Measurements from ENCODE around the gene PLPP1. TPM values are rescaled to one million over a fixed set of nuclear protein-coding genes. Genes with fewer than 3 reads are reported as not detected.
"Not testable (repeated sequence)": the region's sequence is repeated elsewhere in the genome, so short reads cannot be mapped to it uniquely, and the experiment has no call there.

PLPP1 gene
- total RNA-seq, 1 donor from 2014 or later, result 160 TPM

- no peak for DNase-seq (ENCODE audit: low read depth in 2 of 2)
These were observed 12.2 kb upstream of the PLPP1 start for GRCh38 chr5:55546947-55547346.

DNA sequence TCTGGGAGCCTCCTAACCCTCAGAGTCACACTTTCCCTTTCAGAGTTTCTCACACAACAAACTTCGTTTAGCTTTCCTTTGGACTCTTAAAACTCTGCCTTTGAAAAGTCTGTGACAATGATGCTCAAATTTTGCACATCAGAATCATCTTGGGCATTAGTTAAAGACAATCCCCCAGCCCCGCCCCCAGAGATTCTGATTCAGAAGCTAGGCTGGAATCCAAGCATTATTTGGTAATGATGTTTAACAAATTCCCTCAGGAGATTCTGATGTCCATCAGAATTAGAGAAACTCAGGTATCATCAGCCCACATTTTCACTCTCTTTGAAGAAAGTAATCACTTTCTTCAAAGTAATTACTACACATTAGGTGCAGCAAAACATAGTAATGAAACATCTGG is 9.6 kb upstream of the PLPP1 start:
- no peak for DNase-seq (ENCODE audit: low read depth in 2 of 2)

DNA sequence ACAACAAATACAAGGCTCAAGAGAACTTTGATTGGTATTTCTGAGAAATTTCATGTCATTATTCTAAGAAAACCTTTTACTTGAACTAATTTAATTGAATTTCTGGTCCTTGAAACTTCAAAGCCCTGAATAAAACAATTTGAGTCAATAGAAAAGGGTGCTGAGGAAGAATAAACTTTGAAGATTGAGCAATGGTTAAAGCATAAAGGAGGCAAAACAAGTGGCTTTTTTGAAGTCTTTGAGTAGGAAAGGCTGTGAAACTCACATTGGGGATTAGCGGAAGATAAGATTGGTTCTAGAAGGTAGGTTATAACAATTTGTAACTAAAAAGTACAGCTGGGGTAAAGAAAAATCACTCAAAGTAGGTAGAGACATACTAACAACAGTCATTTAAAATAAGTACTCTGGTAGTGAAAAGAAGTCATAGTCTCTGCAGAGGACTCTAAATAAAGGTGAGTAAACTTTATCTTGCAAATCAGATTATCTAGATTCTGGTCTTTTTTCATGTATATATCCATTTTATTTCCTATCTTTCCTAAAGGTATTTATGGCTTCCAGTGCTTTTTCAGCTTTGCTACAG is 6.4 kb upstream of the PLPP1 start:
- DNase-seq (ENCODE audit: low read depth in 2 of 2), result no peak

DNA sequence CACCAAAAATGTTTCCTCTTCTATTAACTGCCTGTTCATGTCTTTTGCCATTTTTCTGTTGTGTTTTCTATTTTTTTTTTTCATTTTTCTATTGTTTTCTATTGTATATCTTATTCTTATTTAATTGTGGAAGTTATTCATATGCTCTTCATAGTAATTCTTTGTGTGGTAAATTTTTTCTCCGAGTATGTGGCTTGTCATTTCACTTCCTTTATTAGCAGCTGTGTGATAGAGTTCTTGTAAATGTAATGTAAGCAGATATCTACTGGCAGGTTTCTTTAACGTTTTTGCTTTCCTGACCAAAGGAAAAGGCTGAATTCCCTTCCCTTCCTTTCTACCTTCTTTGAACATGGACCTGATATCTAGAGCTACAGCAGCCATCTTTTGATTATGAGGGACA is 5.8 kb upstream of the PLPP1 start:
- DNase-seq (ENCODE audit: low read depth in 2 of 2), result no peak

DNA sequence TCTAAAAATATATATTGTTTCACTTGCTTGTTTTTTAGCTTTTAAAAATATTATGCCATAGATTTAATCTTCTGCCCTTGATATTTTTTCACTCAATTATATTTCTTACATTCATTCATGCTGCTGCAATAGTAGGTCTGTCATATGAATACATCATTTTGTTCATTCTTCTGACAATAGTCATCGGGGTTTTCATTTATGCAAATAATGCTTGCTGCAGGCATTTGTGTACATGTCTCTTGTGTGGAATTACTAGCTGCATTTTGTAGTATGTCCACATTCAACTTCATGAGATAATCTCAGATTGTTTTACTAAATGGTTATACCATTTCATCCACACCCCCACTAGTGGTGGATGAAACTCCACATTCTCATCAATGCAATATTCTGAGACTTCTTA is 5.3 kb upstream of the PLPP1 start:
- no peak for DNase-seq (ENCODE audit: low read depth in 2 of 2)

- DNase-seq (ENCODE audit: low read depth in 2 of 2), result peak in 1 of 2 donors; percentile 22
These were observed 3.9 kb upstream of the PLPP1 start for GRCh38 chr5:55538661-55539060.

GRCh38 chr5:55537315-55537714 is 2.6 kb upstream of the PLPP1 start:
- DNase-seq (ENCODE audit: low read depth in 2 of 2), result not testable (repeated sequence)

GRCh38 chr5:55535199-55535905 is 588 bp upstream of the PLPP1 start:
- no peak for DNase-seq (ENCODE audit: low read depth in 2 of 2)

DNA sequence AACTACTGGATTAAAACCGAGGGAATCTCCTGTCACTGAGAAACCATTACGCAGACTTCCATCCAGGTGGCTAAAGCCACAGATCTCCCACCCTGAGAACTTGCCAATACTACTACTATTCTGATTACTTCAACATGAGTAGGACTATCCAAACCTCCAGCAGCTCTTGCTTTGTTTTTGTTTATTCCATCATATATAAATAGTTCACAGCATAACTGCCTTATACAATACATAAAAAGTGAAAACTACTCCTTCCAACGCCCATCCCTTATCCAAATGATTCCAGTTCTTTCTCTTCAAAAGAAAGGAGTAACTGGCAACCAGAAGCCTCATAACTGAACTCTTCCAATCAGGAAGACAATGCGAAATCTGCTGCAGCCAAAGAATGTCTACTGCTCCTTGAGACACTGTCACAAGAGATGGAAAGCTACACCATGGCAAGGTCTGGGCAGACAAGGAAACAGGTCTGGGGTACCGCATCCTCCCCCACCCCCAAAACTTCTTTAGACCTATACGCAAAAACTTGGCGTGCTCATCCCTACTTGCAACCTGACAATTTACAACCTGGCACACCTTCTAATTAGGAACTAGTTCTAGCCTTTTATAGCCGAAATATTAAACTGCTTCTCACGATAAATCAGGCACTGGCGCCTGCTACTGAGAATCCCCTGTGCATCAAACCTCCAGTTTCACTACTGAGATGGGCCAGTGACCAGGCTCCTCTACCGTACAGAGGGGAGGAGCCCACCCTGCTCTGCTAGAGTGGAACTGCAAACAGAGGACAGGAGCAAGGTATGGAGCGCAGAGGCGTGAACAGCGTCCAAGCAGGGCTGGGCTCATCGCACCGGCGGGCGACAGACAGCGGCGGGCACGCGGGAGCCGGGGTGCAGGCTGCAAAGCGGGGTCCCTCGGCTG is 986 bp downstream of the PLPP1 start:
- peak; percentile 63 to 78 for DNase-seq (ENCODE audit: low read depth in 2 of 2)

GRCh38 chr5:55530669-55531068 is 4.1 kb downstream of the PLPP1 start:
- DNase-seq (ENCODE audit: low read depth in 2 of 2), result peak in 1 of 2 donors; percentile 33

DNA sequence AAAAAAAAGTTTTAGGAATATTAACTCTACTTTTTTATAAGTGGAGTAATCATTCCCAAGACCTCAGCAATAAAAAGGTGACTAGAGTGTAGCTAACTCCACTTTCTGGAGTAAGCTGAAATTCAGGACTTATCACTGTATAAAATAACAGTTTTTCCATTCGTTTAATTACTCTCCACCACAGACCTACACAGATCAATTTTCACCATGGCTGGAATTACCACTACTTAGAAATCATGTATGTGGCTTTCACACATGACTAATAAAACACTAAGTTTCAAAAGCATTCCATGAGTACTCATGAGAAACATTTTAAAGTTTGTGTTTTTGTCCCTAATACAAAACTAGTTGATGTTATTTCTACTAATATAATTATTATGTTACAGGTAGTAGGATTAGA is 9.9 kb downstream of the PLPP1 start:
- no peak for DNase-seq (ENCODE audit: low read depth in 2 of 2)

DNA sequence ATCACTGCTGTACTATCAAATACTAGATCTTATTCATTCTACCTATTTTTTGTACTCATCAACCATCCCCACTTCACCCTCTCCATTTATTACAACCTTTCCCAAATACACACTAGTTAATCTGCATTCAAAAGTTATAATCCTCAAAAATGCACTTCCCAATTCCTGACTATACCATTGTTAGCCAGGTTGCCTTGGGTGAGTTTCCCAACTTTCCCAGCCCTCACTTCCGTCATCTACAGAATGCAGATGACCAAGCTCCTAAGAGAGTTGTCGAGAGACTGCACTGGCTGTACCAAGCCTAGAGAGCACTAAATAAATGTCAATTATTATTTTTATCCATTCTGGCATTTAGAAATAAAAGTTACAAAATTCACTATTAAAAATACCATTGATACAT is 11.5 kb downstream of the PLPP1 start:
- DNase-seq (ENCODE audit: low read depth in 2 of 2), result no peak

- DNase-seq (ENCODE audit: low read depth in 2 of 2), result peak; percentile 42 to 86
These were observed 12.9 kb downstream of the PLPP1 start for GRCh38 chr5:55521881-55522280.

GRCh38 chr5:55520117-55520839 is 14.5 kb downstream of the PLPP1 start:
- DNase-seq (ENCODE audit: low read depth in 2 of 2), result no peak

GRCh38 chr5:55518831-55519390 is 15.9 kb downstream of the PLPP1 start:
- DNase-seq (ENCODE audit: low read depth in 2 of 2), result no peak

DNA sequence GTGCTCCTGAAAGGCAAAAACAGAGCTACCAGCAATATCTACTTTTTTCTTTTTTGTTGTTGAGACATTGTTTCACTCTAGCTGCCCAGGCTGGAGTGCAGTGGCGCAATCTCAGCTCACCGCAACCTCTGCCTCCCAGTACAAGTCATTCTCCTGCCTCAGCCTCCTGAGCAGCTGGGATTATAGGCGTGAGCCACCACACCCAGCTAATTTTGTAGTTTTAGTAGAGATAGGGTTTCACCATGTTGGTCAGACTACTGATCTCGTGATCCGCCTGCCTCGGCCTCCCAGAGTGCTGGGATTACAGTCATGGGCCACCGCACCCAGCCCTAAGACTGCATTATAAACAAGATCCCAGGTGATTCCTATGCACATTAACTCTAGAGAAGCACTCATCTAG is 17.0 kb downstream of the PLPP1 start:
- DNase-seq (ENCODE audit: low read depth in 2 of 2), result no peak

- no peak for DNase-seq (ENCODE audit: low read depth in 2 of 2)
These were observed 23.8 kb downstream of the PLPP1 start for GRCh38 chr5:55511010-55511409.

- no peak for DNase-seq (ENCODE audit: low read depth in 2 of 2)
These were observed 24.3 kb downstream of the PLPP1 start for GRCh38 chr5:55510523-55510880.

DNA sequence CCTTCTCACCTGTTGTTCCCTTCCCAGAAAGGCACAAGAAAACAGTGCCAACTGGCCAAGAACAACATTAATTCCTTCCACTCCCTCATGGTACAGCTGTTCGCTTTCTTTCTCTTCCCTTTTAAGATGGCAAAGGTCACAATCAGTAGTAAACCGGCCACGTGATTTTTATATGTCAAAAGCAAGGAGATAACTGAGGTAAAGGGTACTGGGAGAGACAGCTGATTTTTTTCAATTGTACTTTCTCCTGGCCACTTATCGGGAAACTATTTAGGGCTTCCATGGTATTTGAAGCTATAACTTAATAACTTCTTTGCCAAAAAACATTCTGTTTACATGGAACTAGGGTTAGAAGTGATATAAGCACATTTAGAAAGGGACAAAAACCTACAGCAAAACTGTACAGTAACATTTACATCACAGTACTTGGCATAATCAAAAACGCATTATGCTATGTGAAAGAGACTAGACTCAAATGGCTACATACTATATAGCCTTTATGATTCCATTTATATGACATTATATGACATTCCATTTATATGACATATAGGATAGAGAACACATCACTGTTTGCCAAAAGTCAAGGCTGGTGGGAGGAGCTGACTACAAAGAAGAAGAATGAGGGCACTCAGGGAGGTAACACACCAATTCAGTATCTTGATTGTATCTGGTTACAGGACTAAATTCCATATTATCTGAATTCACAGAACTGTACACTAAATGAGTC is 24.8 kb downstream of the PLPP1 start:
- no peak for DNase-seq (ENCODE audit: low read depth in 2 of 2)

DNA sequence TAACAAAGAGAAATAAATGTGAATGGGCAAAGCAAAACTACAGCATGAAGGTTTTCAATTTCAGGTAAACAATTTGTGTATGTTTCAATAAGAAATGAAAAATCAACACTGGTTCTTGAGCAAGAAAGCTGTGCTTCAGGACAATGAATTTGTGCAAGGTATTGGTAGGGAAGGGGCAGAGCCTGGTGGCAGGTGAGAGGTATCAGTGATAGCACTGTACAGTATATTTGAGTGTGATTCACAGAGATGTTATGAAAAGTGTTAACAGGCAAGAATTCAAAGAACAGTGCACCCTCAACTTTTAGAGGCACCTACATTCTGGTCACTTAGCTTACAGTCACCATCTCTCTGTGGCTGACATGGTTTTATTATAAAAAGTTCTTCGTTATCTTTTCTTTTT is 25.7 kb downstream of the PLPP1 start:
- DNase-seq (ENCODE audit: low read depth in 2 of 2), result no peak

GRCh38 chr5:55507574-55507973 is 27.2 kb downstream of the PLPP1 start:
- no peak for DNase-seq (ENCODE audit: low read depth in 2 of 2)
